Measurements from ENCODE around the gene ZFP36L2.

ZFP36L2 gene

DNA sequence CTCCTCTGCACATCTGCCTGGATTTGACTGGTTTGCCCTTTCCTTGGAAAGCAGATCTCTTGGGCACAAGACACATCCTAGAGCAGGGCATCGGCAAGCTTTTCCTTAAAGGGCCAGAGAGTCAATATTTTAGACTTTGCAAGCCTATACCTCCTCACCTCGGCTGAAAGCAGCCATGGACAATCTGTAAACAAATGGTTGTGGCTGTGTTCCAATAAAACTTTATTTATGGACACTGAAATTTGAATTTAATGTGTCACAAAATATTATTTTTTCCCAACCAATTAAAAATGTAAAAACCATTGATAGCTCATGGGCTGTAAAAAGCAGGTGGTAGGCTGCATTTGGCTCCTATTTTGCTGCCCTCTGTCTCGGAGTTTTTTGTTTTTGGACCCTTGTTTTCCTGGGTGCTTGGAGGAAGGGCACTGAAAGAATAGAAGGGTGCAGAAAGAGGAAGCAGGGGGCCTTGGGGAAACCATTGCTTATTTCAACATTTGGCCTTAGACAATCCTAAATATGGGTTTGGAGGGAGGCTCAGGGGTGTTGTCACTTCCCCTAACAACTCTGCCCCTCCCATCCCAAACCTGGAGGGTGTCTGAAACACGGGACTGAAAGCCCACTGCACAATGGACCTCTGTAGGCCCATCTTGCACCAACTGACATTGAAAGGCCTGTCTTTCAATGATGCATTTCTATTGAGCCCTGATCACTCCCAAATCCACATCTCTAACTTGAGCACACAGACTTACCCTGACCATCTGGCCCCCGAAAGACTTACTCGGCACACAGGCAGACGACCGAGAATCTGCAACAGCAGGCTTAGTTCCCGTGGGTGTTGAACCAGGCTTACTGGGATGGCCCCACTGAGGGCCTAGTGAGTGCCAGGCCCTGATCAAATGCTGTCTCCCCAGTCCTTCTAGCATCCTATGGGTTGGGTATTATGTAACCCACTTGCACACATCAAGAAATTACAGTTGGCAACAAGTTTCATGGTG, 7.1 kb upstream of the ZFP36L2 start:
- Histone ChIP-seq H4K20me1 (ENCODE audit: insufficient read depth, low read length) (no peaks in the 10 kb centered on the region), H3K9me3 (ENCODE audit: insufficient read depth, low read length) (no peaks in the 10 kb centered on the region), H3K79me2 (ENCODE audit: low read length) (peaks cover under 1% of the 10 kb centered on the region; the same call in 1 of the 2 replicates), H3K4me3 (ENCODE audit: low read length) (no peak overlapping the region), H3K27me3 (ENCODE audit: low read depth, low read length) (no peaks in the 10 kb centered on the region), H2AFZ (ENCODE audit: low read depth, low read length) (no peak overlapping the region), H3K4me1 (ENCODE audit: low read length) (peaks cover 33% of the 10 kb centered on the region), H3K9ac (ENCODE audit: low read length) (peak overlapping the region; percentile 5; the same call in 1 of the 2 replicates), H3K27ac (ENCODE audit: low read length) (peak overlapping the region; percentile 47), H3K4me2 (ENCODE audit: low read length) (peak overlapping the region; percentile 34), H3K36me3 (replicated peaks; ENCODE audit: low read depth, low read length) (peaks cover 6% of the 10 kb centered on the region)
- no peak for TF ChIP-seq EZH2phosphoT487 (IDR thresholded peaks at IDR 0.05; ENCODE audit: low read depth)
- TF ChIP-seq, protein P1, sequence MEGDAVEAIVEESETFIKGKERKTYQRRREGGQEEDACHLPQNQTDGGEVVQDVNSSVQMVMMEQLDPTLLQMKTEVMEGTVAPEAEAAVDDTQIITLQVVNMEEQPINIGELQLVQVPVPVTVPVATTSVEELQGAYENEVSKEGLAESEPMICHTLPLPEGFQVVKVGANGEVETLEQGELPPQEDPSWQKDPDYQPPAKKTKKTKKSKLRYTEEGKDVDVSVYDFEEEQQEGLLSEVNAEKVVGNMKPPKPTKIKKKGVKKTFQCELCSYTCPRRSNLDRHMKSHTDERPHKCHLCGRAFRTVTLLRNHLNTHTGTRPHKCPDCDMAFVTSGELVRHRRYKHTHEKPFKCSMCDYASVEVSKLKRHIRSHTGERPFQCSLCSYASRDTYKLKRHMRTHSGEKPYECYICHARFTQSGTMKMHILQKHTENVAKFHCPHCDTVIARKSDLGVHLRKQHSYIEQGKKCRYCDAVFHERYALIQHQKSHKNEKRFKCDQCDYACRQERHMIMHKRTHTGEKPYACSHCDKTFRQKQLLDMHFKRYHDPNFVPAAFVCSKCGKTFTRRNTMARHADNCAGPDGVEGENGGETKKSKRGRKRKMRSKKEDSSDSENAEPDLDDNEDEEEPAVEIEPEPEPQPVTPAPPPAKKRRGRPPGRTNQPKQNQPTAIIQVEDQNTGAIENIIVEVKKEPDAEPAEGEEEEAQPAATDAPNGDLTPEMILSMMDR (IDR thresholded peaks at IDR 0.05; ENCODE audit: low read depth, low read length), result no peak

DNA sequence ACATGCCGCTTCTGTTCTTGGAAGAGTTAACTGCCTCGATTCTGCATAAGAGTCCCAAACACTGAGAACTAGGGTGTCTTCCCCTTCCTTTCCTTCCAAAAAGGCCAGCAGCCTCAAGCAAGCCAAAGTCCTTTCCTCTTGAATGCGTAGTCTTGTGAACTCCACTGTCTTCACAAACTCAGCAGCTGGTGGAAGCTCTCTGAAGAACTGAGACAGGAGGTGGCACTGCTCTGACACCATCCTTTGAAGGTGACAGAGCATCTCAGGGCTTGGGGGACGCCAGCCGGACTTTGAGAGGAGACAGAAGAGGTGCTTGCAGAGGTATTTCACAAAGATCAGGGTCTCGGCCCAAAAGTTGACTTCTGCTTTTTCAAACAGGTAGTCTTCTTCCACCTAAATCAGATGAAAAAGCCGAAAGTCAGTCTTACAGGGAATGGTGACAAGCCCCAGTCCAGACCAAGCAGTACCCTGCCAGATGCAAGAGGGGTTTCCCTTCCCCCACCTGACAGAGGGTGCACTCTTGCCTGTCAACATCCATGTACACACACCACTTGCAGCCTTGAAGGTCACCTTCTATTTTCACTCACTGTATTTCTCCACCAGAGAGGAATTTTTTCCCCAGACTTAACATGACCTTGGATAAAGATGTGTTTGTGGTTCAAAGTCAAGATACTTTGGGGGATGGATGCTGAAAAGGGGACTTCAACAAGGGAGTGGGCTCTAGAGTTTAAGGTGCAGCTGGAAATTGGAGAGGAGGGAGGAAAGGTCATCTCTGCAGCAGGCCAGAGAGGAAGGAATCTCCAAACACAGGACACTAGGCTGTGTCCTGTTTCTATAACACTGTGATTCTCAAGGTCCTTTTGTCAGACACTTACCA, 4.8 kb upstream of the ZFP36L2 start:
- H3K4me2 ChIP-seq (ENCODE audit: low read length), result no peak overlapping the region
- H3K9me3 ChIP-seq (ENCODE audit: insufficient read depth, low read length), result no peaks in the 10 kb centered on the region
- no peak overlapping the region for H2AFZ ChIP-seq (ENCODE audit: low read depth, low read length)
- H3K79me2 ChIP-seq (ENCODE audit: low read length), result peaks cover 20% of the 10 kb centered on the region
- no peak overlapping the region for H3K9ac ChIP-seq (ENCODE audit: low read length)
- H4K20me1 ChIP-seq (ENCODE audit: insufficient read depth, low read length), result no peaks in the 10 kb centered on the region
- H3K36me3 ChIP-seq (replicated peaks; ENCODE audit: low read depth, low read length), result peaks cover 6% of the 10 kb centered on the region
- H3K27ac ChIP-seq (ENCODE audit: low read length), result peak overlapping the region; percentile 4; the same call in 1 of the 2 replicates
- H3K4me3 ChIP-seq (ENCODE audit: low read length), result no peak overlapping the region
- H3K4me1 ChIP-seq (ENCODE audit: low read length), result peaks cover 37% of the 10 kb centered on the region
- no peak for TF ChIP-seq EZH2phosphoT487 (IDR thresholded peaks at IDR 0.05; ENCODE audit: low read depth)
- TF ChIP-seq, protein P1 (IDR thresholded peaks at IDR 0.05; ENCODE audit: low read depth, low read length), result peak; percentile 40; the same call in 1 of the 2 replicates
- H3K27me3 ChIP-seq (ENCODE audit: low read depth, low read length), result no peaks in the 10 kb centered on the region

DNA sequence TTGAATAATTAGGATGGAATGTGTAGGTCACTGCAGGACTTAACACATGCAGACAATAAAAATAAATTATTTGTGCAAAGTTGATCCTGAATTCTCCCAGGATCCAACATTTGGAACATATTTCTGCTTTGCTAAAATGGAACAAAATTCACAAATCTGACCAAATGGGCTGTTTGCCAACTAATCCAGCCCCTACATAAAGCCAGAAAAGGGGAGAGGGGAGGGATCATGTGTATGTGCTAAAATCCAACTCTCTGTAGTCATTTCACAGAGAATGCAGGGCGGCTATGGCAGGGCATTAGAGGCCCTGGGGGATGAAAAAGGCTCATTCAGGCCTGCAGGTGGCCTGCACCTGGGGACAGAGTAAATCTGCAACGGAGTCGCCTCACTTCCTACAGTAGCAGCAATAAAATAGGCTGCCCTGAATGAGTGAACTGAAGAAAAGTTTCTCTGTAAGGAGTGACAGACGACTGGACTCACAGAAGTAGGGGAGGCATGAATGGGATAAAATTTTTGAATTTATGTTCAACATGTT, 4.0 kb upstream of the ZFP36L2 start:
- Histone ChIP-seq H3K36me3 (replicated peaks; ENCODE audit: low read depth, low read length) (peaks cover 6% of the 10 kb centered on the region), H3K9ac (ENCODE audit: low read length) (no peak overlapping the region), H3K4me3 (ENCODE audit: low read length) (no peak overlapping the region), H3K27ac (ENCODE audit: low read length) (0 out of 2 replicates have a peak overlapping the region, but pooled peaks have one; percentile 4), H3K79me2 (ENCODE audit: low read length) (peaks cover 28% of the 10 kb centered on the region), H3K27me3 (ENCODE audit: low read depth, low read length) (no peaks in the 10 kb centered on the region), H3K4me2 (ENCODE audit: low read length) (no peak overlapping the region), H3K9me3 (ENCODE audit: insufficient read depth, low read length) (no peaks in the 10 kb centered on the region), H3K4me1 (ENCODE audit: low read length) (peaks cover 37% of the 10 kb centered on the region), H4K20me1 (ENCODE audit: insufficient read depth, low read length) (no peaks in the 10 kb centered on the region), H2AFZ (ENCODE audit: low read depth, low read length) (no peak overlapping the region)
- TF ChIP-seq, protein P1 (IDR thresholded peaks at IDR 0.05; ENCODE audit: low read depth, low read length), result no peak
- no peak for TF ChIP-seq EZH2phosphoT487 (IDR thresholded peaks at IDR 0.05; ENCODE audit: low read depth)

Measured in OCI-LY3 (cell line).